HEK293 (cell line): ENCODE results near the gene WDR64.

Experiments used
- CTCF ChIA-PET: fragments of 350-600 bp; formaldehyde crosslinking; extraction: SDS; loops from one replicate; lab custom pipeline; 2021; ENCODE audit warnings: antibody characterized with exemption; lab: Yijun Ruan, JAX
- POLR2A ChIA-PET: fragments of 300-600 bp; formaldehyde crosslinking; extraction: SDS; loops from one replicate; lab custom pipeline; 2020; ENCODE audit warnings: antibody characterized with exemption, inconsistent platforms; lab: Yijun Ruan, JAX
- H3K27ac ChIP-seq: fragments of 200-500 bp; sonication (Bioruptor generic); 2 replicates; pipeline ENCODE4 v1.5.1; 2014; ENCODE audit warnings: low read depth, low read length, control low read depth, inconsistent platforms; ENCODE audit errors: extremely low read depth
- H3K36me3 ChIP-seq, 2 experiments: fragments of 200-500 bp in 1 of 2; sonication (Bioruptor generic) in 1 of 2; 1 replicate in 1 of 2; 2 replicates in 1 of 2; pipeline ENCODE4 v1.5.1; 2014 to 2017; ENCODE audit warnings: inconsistent platforms in 2 of 2, low read length in 2 of 2; ENCODE audit not compliant: control insufficient read depth in 2 of 2, insufficient read depth in 1 of 2
- H3K4me1 ChIP-seq: fragments of 200-500 bp; sonication (Bioruptor generic); 2 replicates; pipeline ENCODE4 v1.5.1; 2014; ENCODE audit warnings: mild to moderate bottlenecking, low read length, inconsistent platforms; ENCODE audit not compliant: control insufficient read depth, insufficient read depth
- H3K4me3 ChIP-seq: 2 replicates; pipeline ENCODE4 v1.5.1; 2011; ENCODE audit warnings: low read depth, mild to moderate bottlenecking, control low read depth, low read length, moderate library complexity
- H3K9me3 ChIP-seq: fragments of 200-500 bp; sonication (Bioruptor generic); 2 replicates; pipeline ENCODE4 v1.5.1; 2014; ENCODE audit warnings: low read depth, low read length, inconsistent platforms; ENCODE audit not compliant: control insufficient read depth, insufficient read depth
- EGR2 ChIP-seq: fragments of 450-650 bp; formaldehyde crosslinking; IDR thresholded peaks from 2 replicates; pipeline ENCODE4 v1.5.1; 2016; ENCODE audit warnings: low read depth, missing biosample characterization, missing genetic modification characterization
- ELK4 ChIP-seq: IDR thresholded peaks from 2 replicates; pipeline ENCODE4 v1.6.1; 2011; ENCODE audit warnings: mild to moderate bottlenecking, low read depth, low read length, borderline replicate concordance
- HIC1 ChIP-seq: fragments of 450-650 bp; formaldehyde crosslinking; IDR thresholded peaks from 2 replicates; pipeline ENCODE4 v1.5.1; 2016; ENCODE audit warnings: missing biosample characterization, missing genetic modification characterization
- KLF9 ChIP-seq: fragments of 450-650 bp; formaldehyde crosslinking; IDR thresholded peaks from 2 replicates; pipeline ENCODE4 v1.5.1; 2016; ENCODE audit warnings: missing biosample characterization, missing genetic modification characterization, low read depth
- PRDM1 ChIP-seq: fragments of 450-650 bp; formaldehyde crosslinking; IDR thresholded peaks from 2 replicates; pipeline ENCODE4; 2016; ENCODE audit warnings: missing biosample characterization, missing genetic modification characterization
- SCRT1 ChIP-seq: fragments of 450-650 bp; formaldehyde crosslinking; IDR thresholded peaks from 2 replicates; pipeline ENCODE4 v1.5.1; 2016; ENCODE audit warnings: missing biosample characterization, missing genetic modification characterization, borderline replicate concordance
- ZFP41 ChIP-seq: fragments of 450-650 bp; formaldehyde crosslinking; IDR thresholded peaks from 2 replicates; pipeline ENCODE4 v1.5.1; 2016; ENCODE audit warnings: missing biosample characterization, missing genetic modification characterization, borderline replicate concordance
- ZFP69B ChIP-seq: fragments of 450-650 bp; formaldehyde crosslinking; IDR thresholded peaks from 2 replicates; pipeline ENCODE4 v1.5.1; 2016; ENCODE audit warnings: missing biosample characterization, missing genetic modification characterization
- ZIC2 ChIP-seq: fragments of 450-650 bp; formaldehyde crosslinking; IDR thresholded peaks from 2 replicates; pipeline ENCODE4 v1.5.1; 2016; ENCODE audit warnings: missing biosample characterization, missing genetic modification characterization
- ZNF132 ChIP-seq: fragments of 450-650 bp; formaldehyde crosslinking; IDR thresholded peaks from 2 replicates; pipeline ENCODE4 v1.5.1; 2017; ENCODE audit warnings: missing biosample characterization, missing genetic modification characterization, borderline replicate concordance
- ZNF148 ChIP-seq: fragments of 450-650 bp; formaldehyde crosslinking; IDR thresholded peaks from 2 replicates; pipeline ENCODE4 v1.5.0; 2017; ENCODE audit warnings: missing biosample characterization, missing genetic modification characterization, borderline replicate concordance
- ZNF155 ChIP-seq: fragments of 450-650 bp; formaldehyde crosslinking; IDR thresholded peaks from 2 replicates; pipeline ENCODE4 v1.5.1; 2016; ENCODE audit warnings: missing biosample characterization, missing genetic modification characterization
- ZNF174 ChIP-seq: fragments of 450-650 bp; formaldehyde crosslinking; IDR thresholded peaks from 2 replicates; pipeline ENCODE4 v1.5.0; 2017; ENCODE audit warnings: missing biosample characterization, mild to moderate bottlenecking, missing genetic modification characterization
- ZNF184 ChIP-seq: fragments of 450-650 bp; IDR thresholded peaks from 2 replicates; pipeline ENCODE4 v1.5.1; 2018; ENCODE audit warnings: missing biosample characterization, mild to moderate bottlenecking, missing genetic modification characterization
- ZNF2 ChIP-seq: fragments of 450-650 bp; formaldehyde crosslinking; IDR thresholded peaks from 2 replicates; pipeline ENCODE4 v1.5.1; 2016; ENCODE audit warnings: missing biosample characterization, missing genetic modification characterization
- ZNF239 ChIP-seq: fragments of 450-650 bp; formaldehyde crosslinking; IDR thresholded peaks from 2 replicates; pipeline ENCODE4 v1.5.1; 2016; ENCODE audit warnings: missing biosample characterization, missing genetic modification characterization
- ZNF488 ChIP-seq: fragments of 450-650 bp; formaldehyde crosslinking; IDR thresholded peaks from 2 replicates; pipeline ENCODE4 v1.5.1; 2016; ENCODE audit warnings: missing biosample characterization, missing genetic modification characterization
- ZNF548 ChIP-seq: fragments of 450-650 bp; formaldehyde crosslinking; IDR thresholded peaks from 2 replicates; pipeline ENCODE4 v1.5.1; 2016; ENCODE audit warnings: missing biosample characterization, missing genetic modification characterization
- ZNF571 ChIP-seq: fragments of 450-650 bp; formaldehyde crosslinking; IDR thresholded peaks from 2 replicates; pipeline ENCODE4 v1.5.0; 2017; ENCODE audit warnings: missing biosample characterization, missing genetic modification characterization
- ZNF585B ChIP-seq: fragments of 450-650 bp; formaldehyde crosslinking; IDR thresholded peaks from 2 replicates; pipeline ENCODE4 v1.5.1; 2016; ENCODE audit warnings: missing biosample characterization, missing genetic modification characterization
- ZNF596 ChIP-seq: fragments of 450-650 bp; IDR thresholded peaks from 2 replicates; pipeline ENCODE4 v1.5.0; 2018; ENCODE audit warnings: missing biosample characterization, mild to moderate bottlenecking, missing genetic modification characterization, moderate library complexity
- ZNF600 ChIP-seq: fragments of 450-650 bp; formaldehyde crosslinking; IDR thresholded peaks from 2 replicates; pipeline ENCODE4 v1.5.1; 2016; ENCODE audit warnings: missing biosample characterization, missing genetic modification characterization
- ZNF843 ChIP-seq: fragments of 450-650 bp; formaldehyde crosslinking; IDR thresholded peaks from 2 replicates; pipeline ENCODE4 v1.5.1; 2016; ENCODE audit warnings: missing biosample characterization, missing genetic modification characterization
- ZSCAN4 ChIP-seq: fragments of 450-650 bp; formaldehyde crosslinking; IDR thresholded peaks from 2 replicates; pipeline ENCODE4 v1.5.1; 2017; ENCODE audit warnings: missing biosample characterization, missing genetic modification characterization

WDR64 gene

GRCh38 chr1:241848686-241849344 lies 196.7 kb downstream of the WDR64 start (continued):
- TF ChIP-seq ZSCAN4 (tag by site-specific recombination): no peak
- no peak for TF ChIP-seq ZNF155 (tag by site-specific recombination)
- TF ChIP-seq KLF9 (tag by site-specific recombination): no peak
- TF ChIP-seq ELK4: no peak
- no peak for TF ChIP-seq ZNF174
- TF ChIP-seq ZNF843: no peak
- no peak for TF ChIP-seq HIC1
- no peak for TF ChIP-seq ZNF184 (tag by site-specific recombination)
- no peak for TF ChIP-seq ZFP41
- TF ChIP-seq ZFP69B (tag by site-specific recombination): no peak
- TF ChIP-seq ZNF239: peak; percentile 76
- no peak for TF ChIP-seq ZNF571 (tag by site-specific recombination)
- TF ChIP-seq SCRT1: 0 out of 2 replicates have a peak, but pooled peaks have one; percentile 29
- no peak for TF ChIP-seq ZNF596 (tag by site-specific recombination)
- no peak for TF ChIP-seq ZNF148
- TF ChIP-seq ZNF600 (tag by site-specific recombination): no peak
- no peak for TF ChIP-seq EGR2 (tag by site-specific recombination)
- no peak for TF ChIP-seq ZNF548 (tag by site-specific recombination)
- TF ChIP-seq ZNF488 (tag by site-specific recombination): no peak
- TF ChIP-seq ZIC2: no peak
- TF ChIP-seq ZNF585B (tag by site-specific recombination): no peak

- ChIA-PET POLR2A (no interaction called here), CTCF (no interaction called here)
- Histone ChIP-seq H3K4me3 (peak overlapping the region; percentile 60), H3K36me3 (peaks cover 44 to 51% of the 10 kb centered on the region in 2 experiments), H3K9me3 (no peaks in the 10 kb centered on the region), H3K27ac (no peak overlapping the region; the same call in 1 of the 2 replicates)
- TF ChIP-seq PRDM1 (peak; percentile 18; the same call in 1 of the 2 replicates), ZNF2 (0 out of 2 replicates have a peak, but pooled peaks have one; percentile 7), ZNF132 (tag by site-specific recombination) (no peak)
- TF ChIP-seq, all 188 proteins: peak for 2
- peaks cover 8% of the 10 kb centered on the region for H3K4me1 ChIP-seq
Measured at GRCh38 chr1:241849345-241849695, 197.2 kb downstream of the WDR64 start.
